WTC11 (cell line): Measurements from ENCODE around the gene ACP1. TPM values are rescaled to one million over a fixed set of nuclear protein-coding genes. Genes with fewer than 3 reads are reported as not detected.

ENCODE experiments used
- total RNA-seq: library from RNA; stranded (reverse); gene quantifications from 3 replicates; pipeline ENCODE4 v1.2.3, GENCODE V29; 2021

Gene ACP1
- total RNA-seq, 1 experiment from 2014 or later, result 150 TPM

Other genes with a start within 250 kb of the ACP1 start
- 6.1 to 7.7 TPM (median 7.3 TPM) in 3 replicates for gene FAM110C, start 218.4 kb upstream of the ACP1 start, total RNA-seq
- gene SH3YL1, start 915 bp upstream of the ACP1 start, total RNA-seq, result 26.4 to 34.4 TPM (median 31.3 TPM) in 3 replicates
- 3.5 to 5.2 TPM (median 4.3 TPM) in 3 replicates for gene ALKAL2, start 23.1 kb downstream of the ACP1 start, total RNA-seq